ENCODE data around the gene SPDYE4.

Gene SPDYE4

GRCh38 chr17:8803531-8804420 is 45.4 kb upstream of the SPDYE4 start:
- H4K20me1 ChIP-seq (ENCODE audit: insufficient read depth, low read length, poor library complexity, severe bottlenecking): no peaks in the 10 kb centered on the region
- no peaks in the 10 kb centered on the region for H3K9me3 ChIP-seq (ENCODE audit: insufficient read depth, low read depth, low read length)
- H3K79me2 ChIP-seq (ENCODE audit: insufficient read depth, low read length): no peaks in the 10 kb centered on the region
- H3F3A ChIP-seq (ENCODE audit: low read depth): no peaks in the 10 kb centered on the region
- H3K4me1 ChIP-seq (ENCODE audit: insufficient read depth, low read length, poor library complexity, severe bottlenecking): no peaks in the 10 kb centered on the region
- no peak overlapping the region for H2AFZ ChIP-seq (ENCODE audit: low read length)
- TF ChIP-seq CTCF (conservative IDR thresholded peaks at IDR 0.05; ENCODE audit: low read length) (peak; percentile 36), EZH2phosphoT487 (IDR thresholded peaks at IDR 0.05; ENCODE audit: borderline replicate concordance) (no peak)
- no peak overlapping the region for H3K4me3 ChIP-seq (ENCODE audit: low read length, poor library complexity, severe bottlenecking)
- H3K9me2 ChIP-seq (replicated peaks; ENCODE audit: low read depth, low read length): no peaks in the 10 kb centered on the region
- H3K4me2 ChIP-seq (ENCODE audit: low read depth, low read length, poor library complexity, severe bottlenecking): no peak overlapping the region
- H3K36me3 ChIP-seq (ENCODE audit: insufficient read depth, low read length): peaks cover 39% of the 10 kb centered on the region; the same call in 1 of the 2 replicates
- H3K27me3 ChIP-seq (ENCODE audit: insufficient read depth, low read length, poor library complexity, severe bottlenecking): no peaks in the 10 kb centered on the region
- no peak overlapping the region for H3K9ac ChIP-seq (ENCODE audit: low read depth, low read length, poor library complexity, severe bottlenecking)

GRCh38 chr17:8801135-8801840 is 42.9 kb upstream of the SPDYE4 start:
- H3K9ac ChIP-seq (ENCODE audit: low read depth, low read length, poor library complexity, severe bottlenecking): no peak overlapping the region
- H2AFZ ChIP-seq (ENCODE audit: low read length): no peak overlapping the region
- H3K9me2 ChIP-seq (replicated peaks; ENCODE audit: low read depth, low read length): no peaks in the 10 kb centered on the region
- H3K4me3 ChIP-seq (ENCODE audit: low read length, poor library complexity, severe bottlenecking): no peak overlapping the region
- H3F3A ChIP-seq (ENCODE audit: low read depth): no peaks in the 10 kb centered on the region
- H3K27me3 ChIP-seq (ENCODE audit: insufficient read depth, low read length, poor library complexity, severe bottlenecking): no peaks in the 10 kb centered on the region
- TF ChIP-seq CTCF (conservative IDR thresholded peaks at IDR 0.05; ENCODE audit: low read length) (no peak), EZH2phosphoT487 (IDR thresholded peaks at IDR 0.05; ENCODE audit: borderline replicate concordance) (no peak)
- no peaks in the 10 kb centered on the region for H3K9me3 ChIP-seq (ENCODE audit: insufficient read depth, low read depth, low read length)
- H4K20me1 ChIP-seq (ENCODE audit: insufficient read depth, low read length, poor library complexity, severe bottlenecking): no peaks in the 10 kb centered on the region
- no peaks in the 10 kb centered on the region for H3K4me1 ChIP-seq (ENCODE audit: insufficient read depth, low read length, poor library complexity, severe bottlenecking)
- no peaks in the 10 kb centered on the region for H3K79me2 ChIP-seq (ENCODE audit: insufficient read depth, low read length)
- H3K4me2 ChIP-seq (ENCODE audit: low read depth, low read length, poor library complexity, severe bottlenecking): no peak overlapping the region
- H3K36me3 ChIP-seq (ENCODE audit: insufficient read depth, low read length): peaks cover 29% of the 10 kb centered on the region; the same call in 1 of the 2 replicates

- no peak overlapping the region for H3K9ac ChIP-seq (ENCODE audit: low read depth, low read length, poor library complexity, severe bottlenecking)
- TF ChIP-seq EZH2phosphoT487 (IDR thresholded peaks at IDR 0.05; ENCODE audit: borderline replicate concordance): no peak
- no peak for TF ChIP-seq CTCF (conservative IDR thresholded peaks at IDR 0.05; ENCODE audit: low read length)
- peaks cover 29% of the 10 kb centered on the region; the same call in 1 of the 2 replicates for H3K36me3 ChIP-seq (ENCODE audit: insufficient read depth, low read length)
- H3K27me3 ChIP-seq (ENCODE audit: insufficient read depth, low read length, poor library complexity, severe bottlenecking): no peaks in the 10 kb centered on the region
- no peaks in the 10 kb centered on the region for H3K79me2 ChIP-seq (ENCODE audit: insufficient read depth, low read length)
- no peak overlapping the region for H2AFZ ChIP-seq (ENCODE audit: low read length)
- H3K9me2 ChIP-seq (replicated peaks; ENCODE audit: low read depth, low read length): no peaks in the 10 kb centered on the region
- H4K20me1 ChIP-seq (ENCODE audit: insufficient read depth, low read length, poor library complexity, severe bottlenecking): no peaks in the 10 kb centered on the region
- H3K9me3 ChIP-seq (ENCODE audit: insufficient read depth, low read depth, low read length): no peaks in the 10 kb centered on the region
- H3K4me2 ChIP-seq (ENCODE audit: low read depth, low read length, poor library complexity, severe bottlenecking): no peak overlapping the region
- H3K4me3 ChIP-seq (ENCODE audit: low read length, poor library complexity, severe bottlenecking): no peak overlapping the region
- no peaks in the 10 kb centered on the region for H3F3A ChIP-seq (ENCODE audit: low read depth)
- no peaks in the 10 kb centered on the region for H3K4me1 ChIP-seq (ENCODE audit: insufficient read depth, low read length, poor library complexity, severe bottlenecking)
These were observed 42.3 kb upstream of the SPDYE4 start for GRCh38 chr17:8800656-8801055.
